Measurements from ENCODE around the gene IGF1R. TPM values are rescaled to one million over a fixed set of nuclear protein-coding genes. Genes with fewer than 3 reads are reported as not detected.

The IGF1R gene
- total and polyA plus RNA-seq, 4 donors, result 5.9 to 154 (median 27.6) TPM

DNA sequence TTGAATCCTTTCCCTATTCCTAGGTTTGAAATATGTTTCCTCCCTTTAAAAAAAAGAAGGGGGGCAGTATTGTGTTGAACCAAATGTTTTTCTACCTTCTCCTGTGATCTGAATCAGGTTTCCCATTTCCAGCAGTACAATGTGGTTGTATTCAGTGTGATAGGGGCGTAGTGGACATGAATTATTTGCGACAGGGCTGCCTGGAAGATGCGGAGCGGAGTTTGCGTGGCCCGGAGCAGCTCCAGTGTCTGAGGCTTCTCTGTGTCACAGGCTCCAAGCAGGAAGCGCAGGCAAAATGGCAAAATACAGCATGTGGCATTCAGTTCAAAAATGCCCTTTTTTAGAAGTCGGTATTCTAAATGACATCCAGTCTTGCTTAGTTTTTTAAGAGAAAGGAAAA is 204.8 kb downstream of the IGF1R start:
- Histone ChIP-seq H3K36me3 (ENCODE audit: control insufficient read depth in 4 of 4, insufficient read depth in 4 of 4, low read length in 4 of 4) (no peaks in the 10 kb centered on the region), H3K9ac (ENCODE audit: insufficient read depth in 1 of 2, low read length in 2 of 2) (peak overlapping the region in 1 of 2 donors; percentile 83), H3K27me3 (ENCODE audit: control insufficient read depth in 3 of 3, insufficient read depth in 3 of 3, low read length in 2 of 3) (no peaks in the 10 kb centered on the region), H3K4me3 (peak overlapping the region; percentile 49), H3K27ac (ENCODE audit: low read depth in 1 of 2, low read length in 1 of 2) (peak overlapping the region in 1 of 2 donors; percentile 69), H3K4me1 (ENCODE audit: control insufficient read depth in 5 of 5, insufficient read depth in 5 of 5, low read length in 5 of 5) (peaks cover 0 to 56% (median 25%) of the 10 kb centered on the region in 5 donors), H3K9me3 (ENCODE audit: control insufficient read depth in 4 of 4, insufficient read depth in 3 of 4, low read length in 3 of 4) (no peaks in the 10 kb centered on the region)
- 1 to 2% methylated on average over 8 of the region's 8 CpGs for WGBS, 2 donors
- peak; percentile 93 to 98 (median 96) for DNase-seq
- peak; percentile 87 for ATAC-seq (ENCODE audit: insufficient read depth, low FRiP score)
- TF ChIP-seq, protein P1, sequence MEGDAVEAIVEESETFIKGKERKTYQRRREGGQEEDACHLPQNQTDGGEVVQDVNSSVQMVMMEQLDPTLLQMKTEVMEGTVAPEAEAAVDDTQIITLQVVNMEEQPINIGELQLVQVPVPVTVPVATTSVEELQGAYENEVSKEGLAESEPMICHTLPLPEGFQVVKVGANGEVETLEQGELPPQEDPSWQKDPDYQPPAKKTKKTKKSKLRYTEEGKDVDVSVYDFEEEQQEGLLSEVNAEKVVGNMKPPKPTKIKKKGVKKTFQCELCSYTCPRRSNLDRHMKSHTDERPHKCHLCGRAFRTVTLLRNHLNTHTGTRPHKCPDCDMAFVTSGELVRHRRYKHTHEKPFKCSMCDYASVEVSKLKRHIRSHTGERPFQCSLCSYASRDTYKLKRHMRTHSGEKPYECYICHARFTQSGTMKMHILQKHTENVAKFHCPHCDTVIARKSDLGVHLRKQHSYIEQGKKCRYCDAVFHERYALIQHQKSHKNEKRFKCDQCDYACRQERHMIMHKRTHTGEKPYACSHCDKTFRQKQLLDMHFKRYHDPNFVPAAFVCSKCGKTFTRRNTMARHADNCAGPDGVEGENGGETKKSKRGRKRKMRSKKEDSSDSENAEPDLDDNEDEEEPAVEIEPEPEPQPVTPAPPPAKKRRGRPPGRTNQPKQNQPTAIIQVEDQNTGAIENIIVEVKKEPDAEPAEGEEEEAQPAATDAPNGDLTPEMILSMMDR (IDR thresholded peaks at IDR 0.05; ENCODE audit: control extremely low read depth, extremely low read depth), result no peak

- Histone ChIP-seq H3K36me3 (ENCODE audit: control insufficient read depth in 4 of 4, insufficient read depth in 4 of 4, low read length in 4 of 4) (no peaks in the 10 kb centered on the region), H3K4me3 (no peak overlapping the region), H3K9ac (ENCODE audit: insufficient read depth in 1 of 2, low read length in 2 of 2) (peak overlapping the region in 1 of 2 donors; percentile 83), H3K4me1 (ENCODE audit: control insufficient read depth in 5 of 5, insufficient read depth in 5 of 5, low read length in 5 of 5) (peaks cover 0 to 62% (median 27%) of the 10 kb centered on the region in 5 donors), H3K9me3 (ENCODE audit: control insufficient read depth in 4 of 4, insufficient read depth in 3 of 4, low read length in 3 of 4) (no peaks in the 10 kb centered on the region), H3K27me3 (ENCODE audit: control insufficient read depth in 3 of 3, insufficient read depth in 3 of 3, low read length in 2 of 3) (no peaks in the 10 kb centered on the region), H3K27ac (ENCODE audit: low read depth in 1 of 2, low read length in 1 of 2) (peak overlapping the region; percentile 74 to 76)
- 55 to 62% methylated on average over 18 of the region's 18 CpGs for WGBS, 2 donors
- TF ChIP-seq, protein P1 (IDR thresholded peaks at IDR 0.05; ENCODE audit: control extremely low read depth, extremely low read depth), result no peak
- no peak for ATAC-seq (ENCODE audit: insufficient read depth, low FRiP score)
- DNase-seq, result peak in 1 of 3 donors; percentile 19
Observed at GRCh38 chr15:98853617-98854420, 205.5 kb downstream of the IGF1R start.

DNA sequence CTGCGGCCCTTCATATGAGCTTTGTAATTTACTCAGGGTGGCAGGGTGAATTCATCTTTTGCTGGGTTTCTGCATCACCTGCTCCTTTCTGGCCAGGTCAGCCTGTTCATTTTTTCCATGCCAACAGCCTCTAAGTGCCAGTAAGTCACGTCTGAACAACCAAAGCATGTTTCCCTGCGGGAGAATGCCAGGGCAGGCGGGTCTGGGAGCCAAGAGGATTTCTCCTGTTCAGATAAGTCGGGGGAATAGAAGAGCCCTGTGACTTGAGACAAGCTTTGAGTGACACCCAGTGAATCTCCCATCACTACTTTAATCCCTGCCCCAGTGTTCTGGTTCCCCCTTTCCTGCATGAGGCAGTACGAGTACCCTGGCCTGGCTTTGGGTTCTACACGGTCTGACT is 206.2 kb downstream of the IGF1R start:
- Histone ChIP-seq H3K4me3 (no peak overlapping the region), H3K27ac (ENCODE audit: low read depth in 1 of 2, low read length in 1 of 2) (peak overlapping the region; percentile 73 to 74), H3K9me3 (ENCODE audit: control insufficient read depth in 4 of 4, insufficient read depth in 3 of 4, low read length in 3 of 4) (no peaks in the 10 kb centered on the region), H3K27me3 (ENCODE audit: control insufficient read depth in 3 of 3, insufficient read depth in 3 of 3, low read length in 2 of 3) (no peaks in the 10 kb centered on the region), H3K9ac (ENCODE audit: insufficient read depth in 1 of 2, low read length in 2 of 2) (no peak overlapping the region), H3K36me3 (ENCODE audit: control insufficient read depth in 4 of 4, insufficient read depth in 4 of 4, low read length in 4 of 4) (no peaks in the 10 kb centered on the region), H3K4me1 (ENCODE audit: control insufficient read depth in 5 of 5, insufficient read depth in 5 of 5, low read length in 5 of 5) (peaks cover 0 to 64% (median 27%) of the 10 kb centered on the region in 5 donors)
- TF ChIP-seq, protein P1 (IDR thresholded peaks at IDR 0.05; ENCODE audit: control extremely low read depth, extremely low read depth), result no peak
- 63 to 82% methylated on average over 7 of the region's 7 CpGs for WGBS, 2 donors
- DNase-seq (no peak), ATAC-seq (ENCODE audit: insufficient read depth, low FRiP score) (no peak)

All from lung (tissue), 12 donors.